ENCODE results near the gene TAP2. TPM values are rescaled to one million over a fixed set of nuclear protein-coding genes. Genes with fewer than 3 reads are reported as not detected.
A peak's percentile ranks its signal among the peaks of the same experiment; 100 is the strongest.

Gene TAP2
- total and polyA plus RNA-seq, 7 donors = 7.6 to 18.5 (median 15.4) TPM

GRCh38 chr6:32847004-32847403 lies 8.5 kb upstream of the TAP2 start:
- WGBS, 3 donors = 86 to 91% (median 87%) methylated on average over 10 of the region's 10 CpGs
- DNase-seq = no peak
- no peak overlapping the region for H3K4me3 ChIP-seq
- H3K36me3 ChIP-seq (ENCODE audit: insufficient read depth in 1 of 2, low read depth in 1 of 2) = peaks cover 2 to 65% of the 10 kb centered on the region in 2 donors
- no peaks in the 10 kb centered on the region for H3K9me3 ChIP-seq
- no peak for ATAC-seq
- H3K27ac ChIP-seq = no peak overlapping the region
- H3K27me3 ChIP-seq (ENCODE audit: insufficient read depth in 3 of 3, low read length in 2 of 3) = no peaks in the 10 kb centered on the region
- intact Hi-C loops (cut with DNase I) = no loop called here
- TF ChIP-seq, protein P1, sequence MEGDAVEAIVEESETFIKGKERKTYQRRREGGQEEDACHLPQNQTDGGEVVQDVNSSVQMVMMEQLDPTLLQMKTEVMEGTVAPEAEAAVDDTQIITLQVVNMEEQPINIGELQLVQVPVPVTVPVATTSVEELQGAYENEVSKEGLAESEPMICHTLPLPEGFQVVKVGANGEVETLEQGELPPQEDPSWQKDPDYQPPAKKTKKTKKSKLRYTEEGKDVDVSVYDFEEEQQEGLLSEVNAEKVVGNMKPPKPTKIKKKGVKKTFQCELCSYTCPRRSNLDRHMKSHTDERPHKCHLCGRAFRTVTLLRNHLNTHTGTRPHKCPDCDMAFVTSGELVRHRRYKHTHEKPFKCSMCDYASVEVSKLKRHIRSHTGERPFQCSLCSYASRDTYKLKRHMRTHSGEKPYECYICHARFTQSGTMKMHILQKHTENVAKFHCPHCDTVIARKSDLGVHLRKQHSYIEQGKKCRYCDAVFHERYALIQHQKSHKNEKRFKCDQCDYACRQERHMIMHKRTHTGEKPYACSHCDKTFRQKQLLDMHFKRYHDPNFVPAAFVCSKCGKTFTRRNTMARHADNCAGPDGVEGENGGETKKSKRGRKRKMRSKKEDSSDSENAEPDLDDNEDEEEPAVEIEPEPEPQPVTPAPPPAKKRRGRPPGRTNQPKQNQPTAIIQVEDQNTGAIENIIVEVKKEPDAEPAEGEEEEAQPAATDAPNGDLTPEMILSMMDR (IDR thresholded peaks at IDR 0.05) = no peak
- H3K4me1 ChIP-seq = peaks cover 5% of the 10 kb centered on the region

- Histone ChIP-seq H3K9me3 (no peaks in the 10 kb centered on the region), H3K36me3 (ENCODE audit: insufficient read depth in 1 of 2, low read depth in 1 of 2) (peaks cover 2 to 56% of the 10 kb centered on the region in 2 donors), H3K27ac (no peak overlapping the region), H3K4me1 (peaks cover 4% of the 10 kb centered on the region), H3K27me3 (ENCODE audit: insufficient read depth in 3 of 3, low read length in 2 of 3) (no peaks in the 10 kb centered on the region), H3K4me3 (peak overlapping the region; percentile 69)
- ATAC-seq = no peak
- WGBS, 3 donors = 65 to 81% (median 80%) methylated on average over 10 of the region's 10 CpGs
- intact Hi-C loops (cut with DNase I) = no loop called here
- TF ChIP-seq, protein P1 (IDR thresholded peaks at IDR 0.05) = no peak
- no peak for DNase-seq
Observed at GRCh38 chr6:32845384-32845884, 6.9 kb upstream of the TAP2 start.

- 31 to 37% (median 35%) methylated on average over 19 of the region's 19 CpGs for whole genome bisulfite sequencing, 3 donors
Observed at GRCh38 chr6:32844839-32845383, 6.4 kb upstream of the TAP2 start.

GRCh38 chr6:32843979-32844838 lies 5.7 kb upstream of the TAP2 start, which contains the start of gene PSMB8:
Gene PSMB8, minus strand, starts transcription at chr6:32844047. Its CDS starts 51 bp downstream, at chr6:32843996.
- WGBS, 3 donors = 0 to 1% (median 0%) methylated on average over 37 to 40 of the region's 40 CpGs
- TF ChIP-seq, protein P1 (IDR thresholded peaks at IDR 0.05) = peak; percentile 21
- peak; percentile 97 to 99 (median 98) for ATAC-seq
- peak; percentile 93 to 97 for DNase-seq
- H3K36me3 ChIP-seq (ENCODE audit: insufficient read depth in 1 of 2, low read depth in 1 of 2) = peaks cover 2 to 45% of the 10 kb centered on the region in 2 donors
- peak within 1 kb of the TSS; percentile 69 for H3K4me3 ChIP-seq
- H3K4me1 ChIP-seq = peaks cover 4% of the 10 kb centered on the region
- no peaks in the 10 kb centered on the region for H3K9me3 ChIP-seq
- no peaks in the 10 kb centered on the region for H3K27me3 ChIP-seq (ENCODE audit: insufficient read depth in 3 of 3, low read length in 2 of 3)
- intact Hi-C loops (cut with DNase I) = no loop called here
- peak within 1 kb of the TSS; percentile 74 for H3K27ac ChIP-seq

More at GRCh38 chr6:32844839-32845383, 6.4 kb upstream of the TAP2 start:
- Histone ChIP-seq H3K9me3 (no peaks in the 10 kb centered on the region), H3K36me3 (ENCODE audit: insufficient read depth in 1 of 2, low read depth in 1 of 2) (peaks cover 2 to 51% of the 10 kb centered on the region in 2 donors), H3K27me3 (ENCODE audit: insufficient read depth in 3 of 3, low read length in 2 of 3) (no peaks in the 10 kb centered on the region), H3K27ac (peak overlapping the region; percentile 74), H3K4me1 (peaks cover 4% of the 10 kb centered on the region), H3K4me3 (peak overlapping the region; percentile 69)
- intact Hi-C loops (cut with DNase I) = no loop called here
- TF ChIP-seq, protein P1 (IDR thresholded peaks at IDR 0.05) = no peak
- ATAC-seq (no peak), DNase-seq (no peak)
